Stimulated activated CD4-positive, alpha-beta T cell treated with anti-CD3 and anti-CD28 coated beads, TNF-alpha, amount 100 ng/mL, for 4 hours (primary cell): Measurements from ENCODE around the gene SP3.

Experiments used
- DNase-seq, 3 experiments: peaks; one replicate each; pipeline ENCODE4 v3.0.0-alpha.2; 2020; ENCODE audit warnings: low read depth in 3 of 3

SP3 gene

DNA sequence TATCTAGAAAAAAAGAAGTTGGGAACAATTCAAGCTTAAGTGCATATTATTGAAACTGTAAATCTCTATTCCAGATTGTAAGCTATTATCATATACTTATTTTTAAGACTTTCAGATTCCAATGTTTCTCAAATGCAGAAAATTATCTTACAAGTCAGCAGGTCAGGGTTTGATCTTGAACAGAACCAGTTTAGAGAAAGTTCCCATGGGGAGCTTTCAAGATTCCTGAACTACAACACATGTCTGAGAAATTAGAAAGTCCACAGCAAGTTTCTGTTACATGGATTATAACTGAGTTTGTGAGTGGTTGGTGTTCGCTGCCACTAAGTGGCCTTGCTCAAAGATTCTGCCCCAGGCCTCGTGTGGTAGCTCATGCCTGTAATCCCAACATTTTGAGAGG is 31.6 kb upstream of the SP3 start:
- DNase-seq = no peak

DNA sequence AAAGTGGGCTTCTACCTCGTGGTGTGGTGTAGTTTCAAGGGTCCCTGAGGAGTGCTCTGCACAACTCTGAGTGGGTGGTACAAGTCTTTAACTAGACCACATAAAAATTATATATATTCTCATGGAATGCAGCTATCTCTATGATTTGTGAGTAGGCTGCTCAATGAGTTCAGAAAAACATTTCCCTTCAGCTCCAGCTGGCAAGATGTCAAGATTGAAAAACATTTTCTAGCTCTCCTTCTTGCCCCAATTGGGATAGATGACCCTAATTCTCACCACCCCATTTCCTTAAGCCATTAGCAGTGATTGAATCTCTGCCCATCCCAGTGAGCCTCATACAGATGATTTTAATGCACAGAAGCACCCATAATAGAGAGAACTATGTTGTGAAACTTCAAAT is 28.3 kb upstream of the SP3 start:
- DNase-seq = no peak

DNA sequence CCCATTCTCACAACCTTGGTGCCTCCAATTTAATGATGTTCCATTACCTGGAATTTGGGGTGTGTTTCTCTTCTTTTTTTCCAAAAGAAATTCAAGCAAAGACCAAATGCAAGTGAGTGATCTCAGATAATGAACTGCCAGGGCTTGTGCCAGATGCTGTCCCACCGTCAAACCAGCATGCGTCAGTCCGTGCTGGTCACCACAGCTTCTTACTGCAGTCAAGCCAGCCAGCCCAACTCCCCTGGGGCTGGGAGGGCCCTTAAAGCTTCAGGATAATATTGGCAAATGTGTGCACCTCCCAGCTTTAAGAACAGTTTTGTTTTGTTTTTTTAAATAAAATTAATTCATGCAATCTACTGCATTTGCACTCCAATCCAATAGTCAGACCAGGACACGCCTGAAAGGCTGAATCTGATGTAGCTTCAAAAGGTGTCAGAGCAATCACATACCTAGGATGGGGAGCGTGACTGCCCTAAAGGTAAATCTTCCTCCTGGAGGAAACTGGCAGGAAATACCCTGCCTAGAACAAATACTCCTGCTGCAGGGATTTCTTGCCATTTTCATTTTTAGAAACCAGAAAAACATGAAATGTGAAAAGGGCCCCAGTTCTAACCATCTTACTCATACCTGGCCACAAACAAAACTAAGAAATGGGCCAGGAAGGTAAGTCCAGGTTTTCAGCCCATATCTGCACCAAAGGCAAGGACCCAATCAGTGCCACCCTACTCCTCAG is 26.8 kb upstream of the SP3 start:
- DNase-seq = no peak

DNA sequence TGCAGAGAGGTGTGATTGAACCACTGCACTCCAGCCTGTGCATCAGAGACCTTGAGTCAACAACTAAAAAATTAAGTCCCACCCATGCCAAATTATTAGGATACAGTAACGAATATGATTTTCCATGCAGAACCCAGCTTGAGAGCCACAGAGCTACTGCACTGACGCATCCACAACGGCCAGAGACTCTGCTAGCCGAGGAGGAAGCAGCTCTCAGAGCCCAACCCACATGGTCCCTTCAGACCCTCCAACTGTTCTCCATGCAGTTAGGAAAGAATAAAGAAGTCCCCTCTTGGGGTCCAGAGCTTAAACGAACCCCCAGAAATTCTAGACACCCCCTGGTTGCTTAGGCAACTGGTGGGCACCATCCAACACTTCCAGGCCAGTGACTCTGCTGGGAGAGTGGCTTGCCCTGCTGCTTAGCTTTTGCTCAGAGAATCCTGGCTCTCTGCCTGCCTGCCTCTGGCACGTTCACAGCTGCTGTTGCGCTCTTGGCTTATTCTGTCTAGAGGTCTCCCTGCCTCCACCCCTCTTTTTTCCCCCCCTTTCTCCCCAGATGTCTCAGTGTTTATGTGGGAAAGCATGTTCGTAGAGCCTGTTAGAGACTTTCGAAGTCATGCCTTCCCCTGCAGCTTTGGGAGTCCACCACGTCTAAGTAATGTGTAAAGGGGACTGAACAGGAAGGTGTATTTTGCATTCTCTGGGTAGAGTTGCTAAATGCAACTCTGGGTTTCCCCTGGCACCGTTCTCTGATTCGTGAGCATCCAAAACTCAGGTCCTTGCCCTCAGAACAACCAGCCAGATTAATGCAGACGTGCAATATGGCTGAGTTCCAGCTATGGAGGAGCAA is 26.0 kb upstream of the SP3 start:
- no peak for DNase-seq

DNA sequence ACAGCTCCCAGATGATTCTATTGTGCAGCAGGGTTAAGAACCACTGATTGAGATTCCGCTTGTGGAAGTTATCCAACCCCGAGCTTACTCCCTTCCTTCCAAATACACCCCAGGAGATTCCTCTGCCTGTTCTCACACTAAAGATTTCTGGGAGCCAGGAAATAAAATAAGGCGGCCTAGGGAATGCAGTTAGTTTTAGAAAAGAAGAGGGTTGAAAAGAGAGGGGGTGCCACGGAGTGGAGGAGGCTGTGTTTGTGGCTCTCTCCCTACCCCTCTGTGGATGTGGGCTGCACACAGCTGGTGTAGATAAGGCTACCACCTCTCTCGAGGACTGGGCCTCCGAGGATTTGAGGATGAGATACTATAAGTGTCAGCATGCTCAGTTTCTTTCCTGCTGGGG is 25.1 kb upstream of the SP3 start:
- no peak for DNase-seq

DNA sequence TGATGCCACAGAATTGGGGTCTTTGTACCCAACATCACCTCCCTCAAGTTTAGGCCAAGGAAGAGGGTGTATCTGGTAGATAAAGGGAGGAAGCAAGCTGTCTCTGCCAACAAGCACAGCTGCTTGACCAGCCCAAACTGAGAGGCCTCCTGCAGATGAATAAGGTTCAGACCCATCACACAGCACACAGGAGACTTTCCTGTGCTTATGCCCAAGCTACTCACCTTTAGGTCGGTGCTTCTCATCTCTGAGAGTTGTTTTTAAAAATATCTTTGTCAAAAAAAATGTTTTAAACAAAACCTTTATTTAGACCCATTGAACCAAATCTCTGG is 24.7 kb upstream of the SP3 start:
- DNase-seq = no peak

DNA sequence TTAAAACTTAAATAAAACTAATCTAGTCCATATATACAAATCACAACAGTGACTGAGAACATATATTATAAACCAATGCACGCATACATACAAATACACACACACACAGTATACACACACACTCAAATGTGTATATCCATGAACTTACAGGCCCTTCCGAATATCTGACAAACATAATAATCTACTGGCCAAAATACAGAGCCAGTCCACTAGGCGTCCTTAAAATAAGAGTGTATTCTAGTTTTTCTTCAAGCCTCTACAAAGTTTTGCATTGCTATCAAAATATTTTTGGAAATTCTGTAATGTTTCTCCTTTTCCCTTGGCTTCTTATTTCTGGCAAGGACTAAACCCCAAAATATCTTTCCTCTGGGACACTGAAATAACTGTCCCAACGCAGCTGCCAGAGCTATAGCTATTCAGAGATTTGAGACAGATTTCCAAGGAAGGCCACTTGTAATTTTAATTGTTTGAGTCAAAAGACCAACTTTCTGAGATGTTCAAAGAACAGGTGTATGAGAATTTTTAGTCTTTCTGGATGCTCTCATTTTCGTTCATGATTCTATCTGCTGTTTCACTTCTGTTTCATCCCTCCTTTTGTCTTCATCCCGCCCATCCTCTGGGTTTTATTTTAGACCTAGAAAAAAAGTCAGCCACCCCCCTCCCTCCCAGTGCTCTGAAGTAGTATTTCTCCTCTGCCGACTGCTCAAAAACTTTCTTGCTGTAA is 24.1 kb upstream of the SP3 start:
- no peak for DNase-seq

DNA sequence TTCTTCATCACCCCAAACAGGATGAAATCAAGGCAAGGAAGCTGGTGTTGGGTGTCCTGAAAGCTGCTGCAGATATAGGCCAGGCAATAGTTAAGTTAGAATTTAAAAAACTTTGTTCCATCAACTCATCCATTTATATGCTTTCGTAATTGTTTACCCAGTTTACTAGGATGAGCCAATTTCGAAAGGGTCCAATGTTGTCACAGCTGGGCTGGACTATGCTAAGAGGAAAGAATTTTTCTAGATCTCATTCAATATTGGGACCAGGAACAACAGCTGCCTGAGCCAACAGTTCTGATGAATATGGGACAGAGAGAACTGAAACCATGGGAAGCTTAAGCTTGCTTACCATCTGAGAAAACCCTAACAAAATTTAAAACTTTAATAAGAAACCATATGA is 21.6 kb upstream of the SP3 start:
- DNase-seq = no peak

DNA sequence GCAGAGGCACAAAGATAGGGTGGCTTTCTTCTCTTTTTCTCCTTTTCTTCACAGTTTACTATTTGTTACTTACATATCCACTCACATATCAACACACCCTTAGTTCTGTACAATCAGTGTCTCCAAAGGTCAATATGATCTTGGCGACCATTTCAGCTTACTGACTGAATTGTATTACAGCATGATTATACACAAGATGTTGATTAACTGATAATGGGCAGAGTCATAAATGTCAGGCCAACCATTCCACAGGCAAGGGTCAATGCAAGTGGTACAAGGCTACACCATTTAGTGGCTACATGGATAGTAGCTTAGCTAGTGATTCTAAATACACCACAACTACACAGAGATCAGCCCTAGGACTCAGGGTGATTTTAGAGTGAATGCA is 20.4 kb upstream of the SP3 start:
- no peak for DNase-seq

DNA sequence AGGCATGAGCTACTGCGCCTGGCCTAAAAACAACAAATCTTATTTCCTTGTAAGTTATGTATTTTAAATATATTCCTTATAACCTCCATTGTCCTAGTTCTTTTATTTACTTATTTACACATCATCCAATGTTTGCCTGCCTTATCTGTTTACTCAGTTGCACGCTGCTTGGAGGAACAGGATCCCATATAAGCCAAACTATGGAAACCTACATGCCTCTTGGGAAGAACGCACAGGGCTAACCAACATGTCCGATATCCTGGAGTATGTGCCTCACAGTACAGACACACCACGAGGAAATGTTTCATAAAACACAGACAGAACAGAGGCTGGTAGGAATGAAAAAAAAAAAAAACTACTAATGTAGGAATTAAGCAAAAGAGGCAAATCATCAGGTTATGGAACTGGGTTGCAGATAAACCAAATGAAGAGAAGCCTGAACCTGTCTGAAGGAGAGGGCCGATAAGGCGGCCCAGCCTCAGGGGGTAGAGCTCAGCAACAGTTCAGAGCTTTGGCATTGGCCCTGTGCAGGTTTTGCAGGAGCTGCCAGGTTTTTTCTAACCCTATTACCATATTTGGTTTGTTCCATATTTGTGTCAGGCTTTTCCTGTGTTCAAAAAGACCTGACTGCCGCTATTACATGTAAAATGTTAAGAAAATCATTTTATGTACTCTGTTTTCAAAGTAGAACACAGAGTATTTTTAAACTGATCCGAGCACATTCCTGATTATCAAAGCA is 19.9 kb upstream of the SP3 start:
- no peak for DNase-seq

DNA sequence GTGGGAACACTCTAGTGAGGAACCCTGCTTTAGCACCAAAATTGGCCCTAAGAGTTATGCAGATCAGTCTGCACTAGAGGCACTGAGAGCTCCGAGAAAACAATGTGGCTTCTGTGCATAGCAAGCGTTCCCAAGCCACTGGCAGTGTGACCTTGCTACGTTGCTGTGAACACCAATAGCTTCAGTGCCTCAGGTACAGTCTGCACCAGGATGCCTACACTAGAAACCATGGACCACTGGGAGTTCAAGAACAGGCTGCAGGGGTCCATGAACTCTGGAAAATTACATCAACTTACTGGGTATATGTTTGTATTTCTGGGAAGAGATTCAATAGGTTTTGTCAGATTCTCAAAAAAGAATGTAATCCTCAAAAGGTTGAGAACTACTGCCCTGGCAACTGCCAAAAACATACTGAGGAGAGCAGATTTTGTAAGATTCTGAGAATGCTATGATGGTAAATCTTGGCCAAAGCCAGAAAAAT is 18.3 kb upstream of the SP3 start:
- DNase-seq = no peak

DNA sequence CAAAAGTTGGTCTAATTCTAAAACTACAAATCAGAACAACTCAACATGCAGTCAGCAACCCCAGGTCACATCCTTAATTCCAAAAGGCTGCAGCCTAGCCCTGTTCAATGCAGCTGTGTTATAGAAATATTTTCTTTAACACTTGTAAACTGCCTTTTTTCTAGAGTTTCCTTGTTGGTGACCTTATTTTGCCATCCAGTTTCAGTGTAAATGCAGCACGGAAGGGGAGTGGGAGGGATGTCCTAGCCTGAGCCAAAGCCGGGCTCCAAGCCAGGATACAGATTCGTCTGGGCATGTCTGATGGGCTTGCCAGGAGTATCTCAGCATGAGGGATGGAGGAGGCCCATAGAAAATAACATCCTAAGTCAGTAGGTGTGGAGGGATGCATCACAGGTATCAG is 17.7 kb upstream of the SP3 start:
- DNase-seq = no peak

DNA sequence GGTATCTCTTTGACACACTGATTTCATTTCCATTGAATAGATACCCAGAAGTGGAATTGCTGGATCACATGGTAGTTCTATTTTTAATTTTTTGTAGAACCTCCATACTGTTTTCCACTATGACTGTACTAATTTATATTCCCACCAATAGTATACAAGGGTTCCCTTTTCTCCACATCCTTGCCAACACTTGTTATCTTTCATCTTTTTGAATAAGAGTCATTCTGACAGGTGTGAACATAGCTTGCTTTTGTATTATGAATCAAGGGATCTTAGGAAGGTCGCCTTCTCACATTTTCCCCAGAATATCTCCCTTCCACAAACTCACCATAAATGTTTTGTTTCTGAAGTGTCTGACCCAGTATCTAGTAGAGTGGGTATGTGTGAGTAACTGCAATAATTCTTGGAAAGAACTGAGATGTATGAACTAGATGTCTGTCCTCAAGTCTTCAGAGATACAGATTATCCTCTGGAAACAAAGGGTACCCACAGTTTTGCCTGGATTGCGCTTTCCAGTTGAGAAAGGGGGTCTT is 17.1 kb upstream of the SP3 start:
- no peak for DNase-seq

DNA sequence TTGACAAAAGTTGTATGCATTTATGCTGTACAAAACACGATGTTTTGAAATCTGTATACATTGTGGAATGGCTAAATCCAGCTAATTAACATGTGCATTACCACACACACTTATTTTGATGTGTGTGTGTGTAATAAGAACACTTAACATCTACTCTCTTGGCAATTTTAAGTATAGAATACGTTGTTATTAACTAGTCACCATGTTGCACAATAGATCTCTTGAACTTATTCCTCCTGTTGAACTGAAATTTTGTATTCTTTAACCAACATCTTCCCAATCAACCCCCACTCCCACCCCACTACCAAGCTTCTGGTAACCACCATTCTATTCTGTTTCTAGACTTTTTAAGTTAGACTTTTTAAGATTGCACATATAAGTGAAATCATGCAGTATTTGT is 16.3 kb upstream of the SP3 start:
- DNase-seq = no peak

DNA sequence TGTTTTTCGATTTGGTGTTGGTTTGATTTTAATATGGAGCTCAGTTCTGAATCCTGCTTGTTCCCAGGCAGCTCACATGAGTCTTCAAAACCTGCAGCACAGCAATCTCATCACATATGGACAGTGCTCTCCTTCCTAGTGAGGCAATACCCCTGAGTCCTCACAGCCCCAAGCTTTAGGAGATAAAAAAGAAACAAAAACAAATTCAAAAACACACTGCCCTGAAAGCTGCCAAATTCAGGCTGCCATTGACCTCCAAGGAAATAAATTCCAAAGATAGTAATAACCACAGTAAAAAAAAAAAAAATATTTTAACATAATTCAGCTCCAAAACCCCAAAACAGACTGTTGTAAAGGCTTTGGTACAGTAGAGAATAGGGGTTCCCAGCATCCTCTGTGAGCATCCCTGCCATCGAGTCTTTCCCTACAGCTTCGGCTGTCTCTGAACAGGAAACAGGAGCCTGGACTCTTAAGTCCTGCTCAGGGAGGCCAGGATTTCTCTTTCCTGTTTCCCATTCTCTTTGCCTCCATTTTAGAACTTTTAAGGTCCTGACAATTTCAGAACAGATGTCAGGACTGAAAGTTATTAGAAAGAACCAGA is 14.7 kb upstream of the SP3 start:
- DNase-seq = no peak

DNA sequence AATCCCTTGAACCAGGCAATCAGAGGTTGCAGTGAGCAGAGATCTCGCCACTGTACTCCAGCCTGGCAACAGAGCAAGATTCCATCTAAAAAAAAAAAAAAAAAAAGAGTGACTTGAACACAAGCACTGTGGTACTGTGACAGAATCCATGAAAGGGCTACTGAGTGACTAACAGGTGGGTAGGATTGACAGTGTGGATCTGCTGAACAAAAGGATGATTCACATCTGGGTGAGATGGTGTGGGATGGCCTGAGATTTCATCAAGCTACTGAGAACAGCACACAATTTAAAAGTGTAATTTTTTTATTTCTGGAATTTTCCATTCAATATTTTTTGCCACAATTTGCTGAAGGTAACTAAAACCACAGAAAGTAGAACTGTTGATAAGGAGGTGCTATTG is 13.3 kb upstream of the SP3 start:
- no peak for DNase-seq

DNA sequence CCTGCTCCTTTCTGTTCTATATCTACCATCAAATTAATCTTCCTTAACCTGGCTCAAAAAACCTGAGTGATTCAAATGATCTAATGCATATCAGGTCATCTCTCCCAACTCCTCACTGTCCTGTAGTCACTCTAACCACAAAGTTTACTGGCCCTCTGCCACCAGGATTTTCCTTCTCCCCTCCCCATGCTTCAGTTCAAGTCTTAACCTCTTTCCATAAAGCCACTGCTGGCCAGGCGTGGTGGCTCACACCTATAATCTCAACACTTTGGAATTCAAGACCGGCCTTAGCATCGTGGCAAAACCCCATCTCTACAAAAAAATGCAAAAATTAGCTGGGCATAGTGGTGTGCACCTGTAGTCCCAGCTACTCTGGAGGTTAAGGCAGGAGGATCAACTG is 7.5 kb upstream of the SP3 start:
- DNase-seq = no peak

DNA sequence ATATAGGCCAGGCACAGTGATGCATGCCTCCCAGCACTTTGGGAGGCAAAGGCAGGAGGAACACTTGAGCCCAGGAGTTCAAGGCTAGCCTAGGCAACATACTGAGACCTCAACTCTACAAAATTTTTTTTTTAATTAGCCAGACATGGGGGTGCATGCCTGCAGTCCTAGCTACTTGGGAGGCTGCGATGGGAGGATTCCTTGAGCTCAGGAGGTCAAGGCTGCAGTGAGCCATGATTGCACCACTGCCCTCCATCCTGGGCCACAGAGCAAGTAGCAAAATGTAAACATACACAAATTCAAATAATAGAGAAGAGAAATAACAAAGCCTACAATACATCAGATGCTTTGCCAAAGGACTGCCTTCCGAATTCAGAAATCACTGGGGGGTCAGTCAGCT is 7.0 kb upstream of the SP3 start:
- no peak for DNase-seq

DNA sequence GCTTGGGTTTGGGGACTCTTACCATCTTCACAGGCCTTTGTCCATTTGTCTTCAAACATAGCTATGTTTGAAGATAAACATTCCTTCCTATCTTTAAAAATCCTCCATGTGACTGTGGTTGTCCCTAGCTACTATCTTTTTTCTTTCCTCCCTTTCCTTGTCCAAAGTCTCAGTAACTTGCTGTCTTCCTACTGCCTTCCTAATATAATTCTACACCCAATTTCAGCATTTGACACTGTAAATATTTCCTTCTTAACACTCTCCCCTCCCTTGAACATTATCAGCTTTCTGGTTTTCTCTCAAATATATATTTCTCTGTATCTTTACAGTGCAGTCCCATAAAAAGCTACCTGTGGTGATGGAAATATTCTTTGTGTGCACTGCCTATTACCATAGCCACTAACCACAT is 5.3 kb upstream of the SP3 start:
- DNase-seq = no peak

DNA sequence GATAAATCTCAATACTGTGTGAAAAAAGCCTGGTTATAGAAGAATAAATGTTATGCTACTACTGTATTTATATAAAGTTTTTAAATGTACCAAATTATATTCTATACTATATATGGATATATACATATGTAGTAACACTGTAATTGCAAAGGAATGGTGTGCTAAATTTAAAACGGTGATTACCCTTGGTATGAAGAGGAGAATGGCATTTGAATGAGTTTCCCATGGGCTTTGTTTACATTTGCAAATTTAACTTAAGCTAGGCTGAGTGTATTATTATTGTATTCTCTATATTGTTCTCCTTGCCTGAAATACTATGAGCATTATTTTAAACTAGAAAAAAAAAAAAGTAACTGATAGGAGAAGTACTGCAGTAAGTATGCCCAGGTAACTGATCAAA is 4.7 kb upstream of the SP3 start:
- no peak for DNase-seq

DNA sequence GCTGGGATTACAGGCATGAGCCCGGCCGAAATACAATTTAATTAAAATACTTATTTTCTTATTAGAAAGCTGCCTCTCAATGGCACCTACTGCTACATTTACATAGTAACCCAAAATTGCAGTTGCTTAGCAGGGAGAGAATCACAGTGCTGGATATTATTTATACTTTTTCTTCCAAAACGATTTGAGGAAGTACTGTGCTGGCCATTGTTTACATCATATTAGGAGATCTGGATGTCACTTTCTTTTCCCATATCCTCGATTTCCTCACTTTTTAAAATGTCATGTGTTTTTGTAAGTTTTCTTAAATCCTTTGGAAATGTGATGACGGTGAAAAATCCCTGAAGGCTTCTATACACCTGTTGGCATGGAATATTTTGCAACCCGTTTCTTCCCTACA is 3.4 kb upstream of the SP3 start:
- DNase-seq = no peak
